Cardiac muscle cell (in vitro differentiated cells and primary cell): Measurements from ENCODE around the gene ALG12. TPM values are rescaled to one million over a fixed set of nuclear protein-coding genes. Genes with fewer than 3 reads are reported as not detected.

Experiments used
- DNase-seq, 2 donors: peaks; one replicate each; pipeline versions ENCODE4 v3.0.0 to v3.0.0-alpha.2; 2010 to 2017; ENCODE audit warnings: low read depth in 1 of 2, low spot score in 1 of 2
- H3K27ac ChIP-seq: fragments of 200-600 bp; sonication (generic); 2 replicates; pipeline ENCODE4 v1.5.1; 2016
- H3K27me3 ChIP-seq: fragments of 200-600 bp; sonication (generic); 2 replicates; pipeline ENCODE4 v1.6.0; 2016; ENCODE audit warnings: control low read depth
- H3K36me3 ChIP-seq: fragments of 200-600 bp; sonication (generic); 2 replicates; pipeline ENCODE4 v1.5.1; 2016; ENCODE audit warnings: control low read depth
- H3K4me1 ChIP-seq: fragments of 200-600 bp; sonication (generic); 2 replicates; pipeline ENCODE4 v1.8.1; 2017; ENCODE audit warnings: low read depth, mild to moderate bottlenecking, mixed run types
- H3K4me3 ChIP-seq: fragments of 200-600 bp; sonication (generic); 2 replicates; pipeline ENCODE4 v1.5.1; 2016; ENCODE audit warnings: mild to moderate bottlenecking
- H3K9me3 ChIP-seq: fragments of 200-600 bp; sonication (generic); 2 replicates; pipeline ENCODE4 v1.5.1; 2017; ENCODE audit warnings: low read depth, mild to moderate bottlenecking, control low read depth
- polyA plus RNA-seq: library from polyadenylated mRNA; unstranded; fragments of >200 nt; fragmentation: Nextera tagmentation; extraction: Ambion mirVana; gene quantifications from 2 replicates; pipeline ENCODE4 v1.2.1, GENCODE V29; 2016
- total RNA-seq: library from RNA; depleted of rRNA; stranded (reverse); fragments of >200 nt; gene quantifications from 2 replicates; pipeline ENCODE4 v1.2.3, GENCODE V29; 2016
- TF ChIP-seq, protein P1 (sequence below): IDR thresholded peaks from 2 replicates; pipeline ENCODE4 v1.5.1; 2012; ENCODE audit warnings: low read depth, mild to moderate bottlenecking, low read length

The ALG12 gene
- total and polyA plus RNA-seq, 2 experiments from 2014 or later, result 10.5 to 38.0 TPM

DNA sequence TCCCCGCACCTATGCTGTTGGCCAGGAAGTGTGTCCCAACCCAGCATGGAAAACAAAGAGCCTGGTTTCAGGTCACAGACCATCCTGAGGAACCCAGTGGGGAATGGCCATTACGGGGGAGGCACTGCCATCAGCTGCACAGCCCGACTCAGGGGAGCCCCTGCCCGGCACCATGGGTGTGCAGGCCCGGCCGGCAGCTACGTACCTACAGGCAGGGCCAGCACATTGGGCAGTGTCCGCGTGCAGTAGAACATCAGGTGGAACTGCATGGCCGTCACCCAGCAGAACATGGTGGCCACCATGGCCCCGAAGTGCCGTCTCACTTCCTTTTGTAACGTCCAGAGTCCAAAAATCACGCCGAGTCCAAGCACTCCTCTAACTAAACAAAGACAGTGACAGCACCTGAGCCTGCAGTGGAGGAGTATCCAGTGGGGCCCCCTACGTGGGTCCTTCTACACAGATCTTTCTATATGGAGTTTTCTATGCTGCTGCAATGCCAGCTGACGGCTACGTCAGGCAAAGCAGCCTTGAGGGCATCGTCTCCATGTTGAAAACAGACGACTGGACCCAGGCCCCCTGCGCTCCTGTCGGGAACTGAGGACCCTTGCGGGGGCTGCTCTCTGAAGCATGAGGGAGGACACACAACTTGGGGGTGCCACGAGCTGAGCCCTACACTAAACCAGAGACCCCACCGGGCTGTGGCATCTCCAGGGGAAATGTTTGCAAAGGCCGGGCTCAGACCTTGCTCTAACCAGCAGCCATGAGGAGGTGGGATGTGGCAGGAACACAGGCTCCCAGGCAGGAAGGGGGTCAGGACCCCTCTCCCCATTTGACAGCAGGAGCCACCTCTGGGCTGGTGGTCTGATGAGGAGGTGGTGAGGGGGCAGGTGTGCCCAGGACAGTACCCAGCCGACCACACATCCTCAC is 7.7 kb downstream of the ALG12 start:
- Histone ChIP-seq H3K4me1 (no peaks in the 10 kb centered on the region), H3K36me3 (peaks cover 8% of the 10 kb centered on the region), H3K9me3 (no peaks in the 10 kb centered on the region), H3K4me3 (no peak overlapping the region), H3K27me3 (no peaks in the 10 kb centered on the region), H3K27ac (no peak overlapping the region)
- TF ChIP-seq, protein P1, sequence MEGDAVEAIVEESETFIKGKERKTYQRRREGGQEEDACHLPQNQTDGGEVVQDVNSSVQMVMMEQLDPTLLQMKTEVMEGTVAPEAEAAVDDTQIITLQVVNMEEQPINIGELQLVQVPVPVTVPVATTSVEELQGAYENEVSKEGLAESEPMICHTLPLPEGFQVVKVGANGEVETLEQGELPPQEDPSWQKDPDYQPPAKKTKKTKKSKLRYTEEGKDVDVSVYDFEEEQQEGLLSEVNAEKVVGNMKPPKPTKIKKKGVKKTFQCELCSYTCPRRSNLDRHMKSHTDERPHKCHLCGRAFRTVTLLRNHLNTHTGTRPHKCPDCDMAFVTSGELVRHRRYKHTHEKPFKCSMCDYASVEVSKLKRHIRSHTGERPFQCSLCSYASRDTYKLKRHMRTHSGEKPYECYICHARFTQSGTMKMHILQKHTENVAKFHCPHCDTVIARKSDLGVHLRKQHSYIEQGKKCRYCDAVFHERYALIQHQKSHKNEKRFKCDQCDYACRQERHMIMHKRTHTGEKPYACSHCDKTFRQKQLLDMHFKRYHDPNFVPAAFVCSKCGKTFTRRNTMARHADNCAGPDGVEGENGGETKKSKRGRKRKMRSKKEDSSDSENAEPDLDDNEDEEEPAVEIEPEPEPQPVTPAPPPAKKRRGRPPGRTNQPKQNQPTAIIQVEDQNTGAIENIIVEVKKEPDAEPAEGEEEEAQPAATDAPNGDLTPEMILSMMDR, result no peak
- DNase-seq, result no peak

GRCh38 chr22:49909476-49910205 is 8.6 kb downstream of the ALG12 start:
- Histone ChIP-seq H3K36me3 (peaks cover 8% of the 10 kb centered on the region), H3K4me3 (no peak overlapping the region), H3K27me3 (no peaks in the 10 kb centered on the region), H3K9me3 (no peaks in the 10 kb centered on the region), H3K4me1 (no peaks in the 10 kb centered on the region), H3K27ac (no peak overlapping the region)
- no peak for DNase-seq
- TF ChIP-seq, protein P1, result no peak

GRCh38 chr22:49907807-49908206 is 10.4 kb downstream of the ALG12 start:
- Histone ChIP-seq H3K4me3 (no peak overlapping the region), H3K4me1 (no peaks in the 10 kb centered on the region), H3K36me3 (peaks cover 8% of the 10 kb centered on the region), H3K9me3 (no peaks in the 10 kb centered on the region), H3K27ac (no peak overlapping the region), H3K27me3 (no peaks in the 10 kb centered on the region)
- TF ChIP-seq, protein P1, result no peak
- DNase-seq, result no peak

- no peak overlapping the region for H3K4me3 ChIP-seq
- no peaks in the 10 kb centered on the region for H3K9me3 ChIP-seq
- no peak overlapping the region for H3K27ac ChIP-seq
- TF ChIP-seq, protein P1, result no peak
- DNase-seq, result no peak
- H3K4me1 ChIP-seq, result no peaks in the 10 kb centered on the region
- peaks cover 4% of the 10 kb centered on the region for H3K36me3 ChIP-seq
- H3K27me3 ChIP-seq, result no peaks in the 10 kb centered on the region
Measured at GRCh38 chr22:49906799-49907290, 11.4 kb downstream of the ALG12 start.

GRCh38 chr22:49906071-49906798 is 12.0 kb downstream of the ALG12 start:
- H3K9me3 ChIP-seq, result no peaks in the 10 kb centered on the region
- no peak overlapping the region for H3K4me3 ChIP-seq
- no peaks in the 10 kb centered on the region for H3K4me1 ChIP-seq
- TF ChIP-seq, protein P1, result no peak
- H3K27me3 ChIP-seq, result no peaks in the 10 kb centered on the region
- DNase-seq, result no peak
- H3K36me3 ChIP-seq, result peaks cover 4% of the 10 kb centered on the region
- no peak overlapping the region for H3K27ac ChIP-seq
